Endothelial cell of umbilical vein (primary cell): Measurements from ENCODE around the gene STAB2. TPM values are rescaled to one million over a fixed set of nuclear protein-coding genes. Genes with fewer than 3 reads are reported as not detected.

ENCODE experiments used
- BruUV-seq: library from RNA; stranded (reverse); fragments of 400-500 nt; replicated peaks from 2 replicates; lab custom pipeline; 2021; lab: Mats Ljungman, UMichigan
- CTCF ChIA-PET: fragments of 300-600, 350-600 bp; sonication (Branson Sonifier 250); formaldehyde crosslinking; loops from one replicate; lab custom pipeline; 2021; ENCODE audit warnings: antibody characterized with exemption, inconsistent platforms; lab: Charles Lee
- POLR2A ChIA-PET: fragments of 300-600, 350-600 bp; sonication (Branson Sonifier 250); formaldehyde crosslinking; loops from one replicate; lab custom pipeline; 2021; ENCODE audit warnings: antibody characterized with exemption, inconsistent platforms; lab: Charles Lee
- DNase-seq: peaks from one replicate; pipeline ENCODE4 v3.0.0-alpha.2; 2011; ENCODE audit warnings: low read depth, low spot score
- FAIRE-seq: peaks from 2 replicates; lab custom pipeline; 2011; peaks lifted over from hg19 to GRCh38; lab: Jason Lieb, UNC
- H2AFZ ChIP-seq: 2 replicates; pipeline ENCODE4 v1.6.0; 2012; ENCODE audit warnings: low read depth, low read length, control low read depth, inconsistent platforms
- H3K27ac ChIP-seq: 2 replicates; pipeline ENCODE4 v1.5.1; 2011; ENCODE audit warnings: low read depth, mild to moderate bottlenecking, control low read depth, low read length, moderate library complexity; ENCODE audit not compliant: insufficient read depth
- H3K27me3 ChIP-seq, 2 experiments: 2 replicates each; pipeline versions ENCODE4 v1.6.0 to v1.6.1; 2011; ENCODE audit warnings: low read length in 2 of 2, mixed read lengths in 1 of 2; ENCODE audit not compliant: control insufficient read depth in 2 of 2, insufficient read depth in 2 of 2
- H3K36me3 ChIP-seq, 2 experiments: 2 replicates in 1 of 2; 3 replicates in 1 of 2; pipeline ENCODE4 v1.5.1; 2011; ENCODE audit warnings: low read length in 2 of 2, mild to moderate bottlenecking in 1 of 2, moderate library complexity in 1 of 2; ENCODE audit not compliant: control insufficient read depth in 2 of 2, insufficient read depth in 2 of 2; ENCODE audit errors: extremely low read depth in 1 of 2
- H3K4me1 ChIP-seq: 3 replicates; pipeline ENCODE4 v1.5.1; 2011; ENCODE audit warnings: mild to moderate bottlenecking, low read length; ENCODE audit not compliant: control insufficient read depth, insufficient read depth; ENCODE audit errors: extremely low read depth
- H3K4me2 ChIP-seq: 2 replicates; pipeline ENCODE4 v1.6.1; 2011; ENCODE audit warnings: low read length, control low read depth, mixed read lengths; ENCODE audit not compliant: insufficient read depth
- H3K4me3 ChIP-seq, 3 experiments: fragments of 200-600 bp in 1 of 3; sonication (generic), shearing (Covaris generic) in 1 of 3; replicated peaks in 1 of 3; 2 replicates each; pipeline ENCODE4 v1.5.1; 2011 to 2016; ENCODE audit warnings: control low read depth in 3 of 3, low read length in 3 of 3, mild to moderate bottlenecking in 2 of 3, inconsistent platforms in 1 of 3, low read depth in 1 of 3, moderate library complexity in 1 of 3; ENCODE audit not compliant: insufficient read depth in 1 of 3
- H3K79me2 ChIP-seq: 2 replicates; pipeline ENCODE4 v1.6.0; 2012; ENCODE audit warnings: low read length, inconsistent platforms; ENCODE audit not compliant: control insufficient read depth, insufficient read depth
- H3K9ac ChIP-seq: replicated peaks from 2 replicates; pipeline ENCODE3; 2011; ENCODE audit warnings: low read length, control low read depth; ENCODE audit not compliant: insufficient read depth; ENCODE audit errors: extremely low read depth
- H3K9me1 ChIP-seq: replicated peaks from 3 replicates; pipeline ENCODE4 v1.6.0; 2011; ENCODE audit warnings: mild to moderate bottlenecking, low read length; ENCODE audit not compliant: control insufficient read depth, insufficient read depth; ENCODE audit errors: extremely low read depth
- H3K9me3 ChIP-seq: replicated peaks from 2 replicates; pipeline ENCODE4 v1.5.1; 2012; ENCODE audit warnings: low read length, inconsistent platforms; ENCODE audit not compliant: control insufficient read depth, insufficient read depth
- H4K20me1 ChIP-seq: replicated peaks from 2 replicates; pipeline ENCODE3; 2011; ENCODE audit warnings: mild to moderate bottlenecking, low read length; ENCODE audit not compliant: control insufficient read depth, insufficient read depth; ENCODE audit errors: extremely low read depth
- CTCF ChIP-seq, 2 donors: IDR thresholded peaks; 1 replicate in 1 of 2; 2 replicates in 1 of 2; pipeline ENCODE4 v1.5.1; 2011; ENCODE audit warnings: low read length in 2 of 2, mild to moderate bottlenecking in 2 of 2, moderate library complexity in 2 of 2, control low read depth in 1 of 2, inconsistent platforms in 1 of 2, low read depth in 1 of 2; ENCODE audit not compliant: insufficient read depth in 1 of 2; ENCODE audit errors: extremely low read depth in 1 of 2
- EZH2 ChIP-seq: IDR thresholded peaks from 2 replicates; pipeline ENCODE4 v1.6.1; 2012; ENCODE audit warnings: borderline replicate concordance, low read depth, mild to moderate bottlenecking, moderate library complexity, low read length, inconsistent platforms; ENCODE audit not compliant: severe bottlenecking
- FOS ChIP-seq: IDR thresholded peaks from 2 replicates; pipeline ENCODE4 v1.6.1; 2011; ENCODE audit warnings: mild to moderate bottlenecking, low read length, moderate library complexity, borderline replicate concordance; ENCODE audit not compliant: insufficient read depth
- GATA2 ChIP-seq: IDR thresholded peaks from 2 replicates; pipeline ENCODE4 v1.7.0; 2011; ENCODE audit warnings: low read depth, mild to moderate bottlenecking, moderate library complexity, mixed read lengths, low read length; ENCODE audit not compliant: insufficient read length, insufficient read depth
- JUN ChIP-seq: IDR thresholded peaks from 2 replicates; pipeline ENCODE4 v1.6.1; 2011; ENCODE audit warnings: borderline replicate concordance, low read depth; ENCODE audit not compliant: insufficient read length, insufficient read depth
- MAX ChIP-seq: IDR thresholded peaks from 2 replicates; pipeline ENCODE4 v1.6.1; 2011; ENCODE audit not compliant: insufficient read depth, insufficient read length
- MYC ChIP-seq: IDR thresholded peaks from one replicate; pipeline ENCODE4 v1.6.1; 2011; ENCODE audit warnings: mild to moderate bottlenecking, low read depth, low read length
- POLR2A ChIP-seq: IDR thresholded peaks from 2 replicates; pipeline ENCODE4 v1.6.1; 2012; ENCODE audit warnings: low read depth, mild to moderate bottlenecking, control low read depth, low read length
- POLR2AphosphoS5 ChIP-seq: IDR thresholded peaks from 2 replicates; pipeline ENCODE4 v1.6.1; 2012; ENCODE audit warnings: low read depth, mild to moderate bottlenecking, control low read depth, low read length, moderate library complexity; ENCODE audit not compliant: insufficient read depth
- dilution Hi-C: fragments of 300-500 bp; cut with MboI; formaldehyde crosslinking; loops from one replicate; pipeline ENCODE4 v1.15.0; 2019; ENCODE audit warnings: low sequenced_read_pairs; ENCODE audit not compliant: extremely low pct_ligation_motif_present
- intact Hi-C: fragments of 100-400 bp; cut with micrococcal nuclease; formaldehyde crosslinking; loops from one replicate; pipeline ENCODE4 v1.10.0; 2022
- polyA plus RNA-seq, 4 experiments: library from polyadenylated mRNA; depleted of rRNA in 3 of 4; stranded (reverse) in 3 of 4; unstranded in 1 of 4; fragments of >200 nt; gene quantifications; 2 replicates each; pipeline versions ENCODE4 v1.2.1 to v1.2.3, GENCODE V29; 2011 to 2012; ENCODE audit warnings: missing spikeins in 1 of 4
- total RNA-seq: library from RNA; stranded (reverse); gene quantifications from 2 replicates; pipeline ENCODE4 v1.2.3, GENCODE V29; 2021

STAB2 gene
- total and polyA plus RNA-seq, 2 donors (not counting 3 experiments of a cell fraction or from before 2014, with no cell fraction given), result 0.01 TPM; not detected in 1

GRCh38 chr12:103715494-103715893 lies 128.4 kb downstream of the STAB2 start:
- dilution Hi-C loops (no loop called here), intact Hi-C loops (no loop called here)
- Histone ChIP-seq H4K20me1 (no peaks in the 10 kb centered on the region), H2AFZ (no peak overlapping the region), H3K4me2 (no peak overlapping the region), H3K9me3 (no peaks in the 10 kb centered on the region), H3K9me1 (no peaks in the 10 kb centered on the region), H3K4me3 (no peak overlapping the region), H3K27ac (no peak overlapping the region), H3K9ac (no peak overlapping the region), H3K4me1 (no peaks in the 10 kb centered on the region), H3K36me3 (no peaks in the 10 kb centered on the region), H3K27me3 (no peaks in the 10 kb centered on the region), H3K79me2 (no peaks in the 10 kb centered on the region)
- CTCF ChIA-PET, result no interaction called here
- FAIRE-seq (no peak), DNase-seq (no peak)
- BruUV-seq, result no TSS peak
- no peak for TF ChIP-seq POLR2A
- no peak for TF ChIP-seq EZH2
- no peak for TF ChIP-seq MAX
- TF ChIP-seq POLR2AphosphoS5, result no peak
- no peak for TF ChIP-seq GATA2
- TF ChIP-seq MYC, result no peak
- TF ChIP-seq FOS, result no peak
- no peak for TF ChIP-seq JUN
- TF ChIP-seq CTCF (IDR thresholded peaks at IDR 0.05; ENCODE audit: extremely low read depth in 1 of 2, insufficient read depth in 1 of 2, low read depth in 1 of 2, low read length in 2 of 2), result no peak
- POLR2A ChIA-PET, result no interaction called here
